ENCODE data around the gene HSPA4.

HSPA4 gene

DNA sequence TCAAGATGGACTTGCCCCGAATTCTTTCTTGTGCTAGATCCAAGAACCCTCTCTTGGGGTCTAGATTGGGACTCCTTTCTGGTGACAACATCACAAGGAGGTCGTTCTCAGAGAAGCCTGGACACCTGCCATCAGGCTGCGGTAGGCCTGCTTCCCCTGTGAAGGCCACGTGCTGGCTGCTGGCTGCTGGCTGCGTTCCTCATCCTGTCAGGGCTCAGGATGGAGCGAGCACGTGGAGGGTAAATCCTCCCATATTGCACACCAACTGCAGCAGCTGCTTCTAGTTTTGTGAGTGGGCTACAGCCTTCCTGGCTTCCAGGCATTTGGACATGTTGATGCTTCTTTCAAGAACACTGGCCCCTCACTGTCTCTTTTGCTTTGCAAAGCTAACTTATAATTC, 95.6 kb downstream of the HSPA4 start:
- H3K9ac ChIP-seq (ENCODE audit: low read length): no peak overlapping the region
- DNase-seq (ENCODE audit: low read depth): no peak
- peaks cover 17% of the 10 kb centered on the region for H3K27me3 ChIP-seq (replicated peaks; ENCODE audit: control insufficient read depth, insufficient read depth, low read length)
- H3K36me3 ChIP-seq (ENCODE audit: control insufficient read depth, insufficient read depth, low read length, severe bottlenecking): no peaks in the 10 kb centered on the region
- H3K4me3 ChIP-seq (ENCODE audit: low read length): no peak overlapping the region
- peaks cover 5% of the 10 kb centered on the region for H3K9me3 ChIP-seq (ENCODE audit: control insufficient read depth, low read length)
- no peaks in the 10 kb centered on the region for H3K4me1 ChIP-seq (ENCODE audit: control insufficient read depth, insufficient read depth, low read length)

DNA sequence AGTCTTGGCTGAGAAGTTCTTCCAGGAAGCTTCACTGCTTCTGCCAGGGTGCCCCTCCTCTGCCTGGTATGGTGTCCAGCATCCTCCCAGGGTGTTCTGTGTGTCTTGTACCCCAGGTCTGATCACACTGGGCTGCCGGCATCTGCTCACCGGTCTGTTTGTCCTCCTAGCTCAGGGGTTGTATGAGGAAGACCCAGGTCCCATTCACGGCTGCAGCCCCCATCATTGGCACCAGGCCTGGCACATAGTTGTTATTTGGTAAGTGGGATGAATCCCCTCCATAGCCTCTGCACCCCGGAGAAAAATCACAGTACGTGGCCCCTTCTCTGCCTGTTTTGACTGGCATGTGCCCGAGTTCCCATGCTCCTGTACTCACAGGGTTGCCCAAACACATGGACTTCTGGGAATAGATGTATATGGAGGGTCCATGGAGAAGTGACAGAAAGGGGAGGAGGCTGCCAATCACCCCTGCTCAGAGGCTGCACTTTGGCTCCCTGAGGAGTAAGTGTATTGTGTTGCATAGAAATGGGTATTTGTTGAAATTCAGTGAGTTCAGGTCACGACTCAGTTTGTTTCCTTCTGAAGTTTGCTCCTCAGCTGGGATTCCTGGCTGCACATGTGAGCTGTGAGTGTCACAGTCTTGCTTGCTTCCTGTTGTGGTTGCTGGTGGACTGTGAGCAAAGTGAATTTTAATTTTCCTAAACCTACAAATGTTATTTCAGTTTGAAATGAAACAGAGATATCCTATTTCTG, 96.2 kb downstream of the HSPA4 start:
- no peaks in the 10 kb centered on the region for H3K36me3 ChIP-seq (ENCODE audit: control insufficient read depth, insufficient read depth, low read length, severe bottlenecking)
- no peak overlapping the region for H3K4me3 ChIP-seq (ENCODE audit: low read length)
- DNase-seq (ENCODE audit: low read depth): no peak
- H3K9ac ChIP-seq (ENCODE audit: low read length): no peak overlapping the region
- H3K9me3 ChIP-seq (ENCODE audit: control insufficient read depth, low read length): peaks cover 5% of the 10 kb centered on the region
- H3K4me1 ChIP-seq (ENCODE audit: control insufficient read depth, insufficient read depth, low read length): no peaks in the 10 kb centered on the region
- H3K27me3 ChIP-seq (replicated peaks; ENCODE audit: control insufficient read depth, insufficient read depth, low read length): peaks cover 12% of the 10 kb centered on the region

DNA sequence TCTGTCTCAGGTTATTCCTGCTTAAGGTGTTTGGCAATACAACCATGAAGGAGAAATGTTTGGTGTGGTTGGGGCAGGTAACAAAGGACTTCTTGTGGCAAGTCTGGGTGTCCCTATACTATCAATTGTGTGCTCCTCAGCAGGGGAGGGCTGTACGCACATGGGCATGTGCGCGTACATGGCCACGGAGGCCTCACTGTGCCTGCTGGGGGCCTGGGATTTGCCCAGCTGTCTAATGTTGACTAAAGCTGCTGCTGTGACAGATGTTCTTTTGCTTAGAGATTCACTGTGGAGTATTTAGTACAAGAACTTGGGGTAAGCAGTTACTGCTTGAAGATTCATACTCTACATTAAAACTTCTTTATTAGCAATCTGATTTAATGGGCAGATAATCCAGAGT, 97.5 kb downstream of the HSPA4 start:
- H3K27me3 ChIP-seq (replicated peaks; ENCODE audit: control insufficient read depth, insufficient read depth, low read length): peaks cover 12% of the 10 kb centered on the region
- no peak overlapping the region for H3K9ac ChIP-seq (ENCODE audit: low read length)
- no peak for DNase-seq (ENCODE audit: low read depth)
- H3K36me3 ChIP-seq (ENCODE audit: control insufficient read depth, insufficient read depth, low read length, severe bottlenecking): no peaks in the 10 kb centered on the region
- H3K4me3 ChIP-seq (ENCODE audit: low read length): no peak overlapping the region
- H3K4me1 ChIP-seq (ENCODE audit: control insufficient read depth, insufficient read depth, low read length): no peaks in the 10 kb centered on the region
- peaks cover 1% of the 10 kb centered on the region for H3K9me3 ChIP-seq (ENCODE audit: control insufficient read depth, low read length)

DNA sequence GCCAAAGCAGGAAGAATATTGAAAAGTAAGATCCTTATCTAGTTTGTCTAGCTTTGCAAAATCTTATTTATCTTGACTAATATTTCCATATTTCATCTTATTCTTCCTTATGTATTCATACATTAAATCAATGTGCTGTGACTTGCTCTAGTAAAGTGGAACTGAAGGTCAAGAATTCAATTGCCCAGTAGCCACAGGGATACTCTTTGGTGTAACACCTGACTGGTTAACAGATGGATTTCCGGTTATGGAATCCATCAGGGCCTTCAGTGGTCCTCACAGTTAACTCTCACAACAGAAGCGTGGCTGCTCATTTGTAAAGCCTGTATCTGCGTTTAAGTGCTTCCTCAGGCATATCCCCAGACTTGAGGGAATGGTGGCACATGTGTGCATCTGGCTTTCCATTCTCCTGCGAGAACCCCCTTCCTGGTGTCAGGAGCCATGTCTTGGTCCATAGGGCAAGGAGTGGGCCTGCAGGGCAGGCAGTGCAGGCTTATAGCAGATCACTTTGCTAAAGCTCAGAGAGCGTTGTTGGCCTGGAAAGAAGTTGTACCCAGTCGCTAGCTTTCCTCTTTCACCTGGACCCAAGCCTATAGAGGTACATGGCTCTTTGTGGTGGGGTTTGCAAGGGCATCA, 99.2 kb downstream of the HSPA4 start:
- no peaks in the 10 kb centered on the region for H3K36me3 ChIP-seq (ENCODE audit: control insufficient read depth, insufficient read depth, low read length, severe bottlenecking)
- H3K4me3 ChIP-seq (ENCODE audit: low read length): no peak overlapping the region
- DNase-seq (ENCODE audit: low read depth): no peak
- H3K9me3 ChIP-seq (ENCODE audit: control insufficient read depth, low read length): no peaks in the 10 kb centered on the region
- no peaks in the 10 kb centered on the region for H3K4me1 ChIP-seq (ENCODE audit: control insufficient read depth, insufficient read depth, low read length)
- H3K27me3 ChIP-seq (replicated peaks; ENCODE audit: control insufficient read depth, insufficient read depth, low read length): peaks cover 12% of the 10 kb centered on the region
- no peak overlapping the region for H3K9ac ChIP-seq (ENCODE audit: low read length)

DNA sequence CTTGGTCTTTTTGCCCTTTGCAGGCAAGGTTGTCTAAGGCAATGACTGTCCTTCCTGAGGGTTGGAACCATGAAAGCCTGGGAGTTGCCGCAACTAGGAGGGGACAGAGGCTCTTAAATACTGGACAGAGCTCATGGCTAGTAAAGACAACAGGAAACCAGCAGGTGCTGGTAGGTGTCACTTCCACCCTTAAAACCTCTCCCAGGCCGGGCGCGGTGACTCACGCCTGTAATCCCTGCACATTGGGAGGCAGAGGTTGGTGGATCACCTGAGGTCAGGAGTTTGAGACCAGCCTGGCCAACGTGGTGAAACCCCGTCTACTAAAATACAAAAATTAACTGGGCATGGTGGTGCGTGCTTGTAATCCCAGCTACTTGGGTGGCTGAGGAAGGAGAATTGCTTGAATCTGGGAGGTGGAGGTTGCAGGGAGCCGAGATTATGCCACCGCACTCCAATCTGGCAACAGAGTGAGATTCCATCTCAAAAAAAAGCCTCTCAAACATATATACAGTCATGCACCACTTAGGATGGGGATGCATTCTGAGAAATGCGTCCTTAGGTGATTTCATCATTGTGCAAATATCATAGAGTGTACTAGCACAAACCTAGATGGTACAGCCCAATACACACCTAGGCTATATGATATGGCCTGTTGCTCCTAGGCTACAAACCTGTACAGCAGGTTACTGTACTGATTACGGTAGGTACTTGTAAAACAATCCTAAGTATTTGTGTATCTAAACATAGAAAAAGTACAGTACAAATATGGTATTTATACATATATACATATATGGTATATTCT, 102.7 kb downstream of the HSPA4 start:
- no peak for DNase-seq (ENCODE audit: low read depth)

DNA sequence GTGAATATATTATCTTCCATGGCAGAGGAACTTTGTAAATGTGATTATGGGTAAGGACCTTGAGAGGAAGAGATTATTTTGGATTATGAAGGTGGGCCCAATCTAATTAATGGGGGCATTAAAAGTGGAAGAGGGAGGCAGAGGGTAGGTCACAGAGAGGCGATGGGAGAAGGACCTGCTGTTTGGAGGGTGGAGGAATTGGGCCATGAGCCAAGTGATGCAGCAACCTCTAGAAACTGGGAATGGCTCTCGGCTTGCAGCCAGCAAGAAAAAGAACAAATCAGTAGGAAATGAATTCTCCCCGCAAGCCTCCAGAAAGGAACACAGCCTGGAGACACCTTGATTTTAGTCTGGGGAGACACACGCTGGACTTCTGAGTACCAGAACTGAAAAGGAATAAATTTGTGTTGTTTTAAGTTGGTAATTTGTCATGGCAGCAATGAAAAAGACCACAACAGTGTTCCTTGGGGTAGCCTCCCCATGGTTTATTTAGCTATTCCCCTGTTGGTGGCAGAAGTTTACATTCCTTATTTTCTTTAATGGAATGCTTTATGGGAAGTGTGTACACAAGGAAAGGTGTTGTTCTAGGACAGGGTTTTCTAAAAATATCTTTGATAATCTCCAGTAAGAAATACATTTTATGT, 103.6 kb downstream of the HSPA4 start:
- H3K27me3 ChIP-seq (replicated peaks; ENCODE audit: control insufficient read depth, insufficient read depth, low read length): no peaks in the 10 kb centered on the region
- no peak overlapping the region for H3K9ac ChIP-seq (ENCODE audit: low read length)
- H3K4me3 ChIP-seq (ENCODE audit: low read length): no peak overlapping the region
- H3K9me3 ChIP-seq (ENCODE audit: control insufficient read depth, low read length): no peaks in the 10 kb centered on the region
- no peaks in the 10 kb centered on the region for H3K4me1 ChIP-seq (ENCODE audit: control insufficient read depth, insufficient read depth, low read length)
- no peaks in the 10 kb centered on the region for H3K36me3 ChIP-seq (ENCODE audit: control insufficient read depth, insufficient read depth, low read length, severe bottlenecking)
- DNase-seq (ENCODE audit: low read depth): no peak

More for the DNA sequence above, 102.7 kb downstream of the HSPA4 start:
- Histone ChIP-seq H3K9me3 (ENCODE audit: control insufficient read depth, low read length) (no peaks in the 10 kb centered on the region), H3K4me3 (ENCODE audit: low read length) (no peak overlapping the region), H3K9ac (ENCODE audit: low read length) (no peak overlapping the region), H3K36me3 (ENCODE audit: control insufficient read depth, insufficient read depth, low read length, severe bottlenecking) (no peaks in the 10 kb centered on the region), H3K27me3 (replicated peaks; ENCODE audit: control insufficient read depth, insufficient read depth, low read length) (no peaks in the 10 kb centered on the region), H3K4me1 (ENCODE audit: control insufficient read depth, insufficient read depth, low read length) (no peaks in the 10 kb centered on the region)
